CD14-positive monocyte (primary cell): ENCODE results near the gene CCNQ. TPM values are rescaled to one million over a fixed set of nuclear protein-coding genes. Genes with fewer than 3 reads are reported as not detected.

Experiments
- DNase-seq, 3 donors: peaks; one replicate each; pipeline ENCODE4 v3.0.0-alpha.2; 2011 to 2022
- H2AFZ ChIP-seq: 2 replicates; pipeline ENCODE4 v1.6.0; 2012; ENCODE audit warnings: mild to moderate bottlenecking, low read depth, low read length, inconsistent platforms; ENCODE audit not compliant: insufficient read depth, poor library complexity, severe bottlenecking
- H3K27ac ChIP-seq, 2 donors: 1 replicate in 1 of 2; 2 replicates in 1 of 2; pipeline ENCODE4 v1.5.1; 2012 to 2013; ENCODE audit warnings: low read length in 2 of 2, control low read depth in 1 of 2, inconsistent platforms in 1 of 2, low read depth in 1 of 2, mild to moderate bottlenecking in 1 of 2
- H3K27me3 ChIP-seq, 2 donors: one replicate each; pipeline versions ENCODE4 v1.6.0 to v1.6.1; 2011 to 2013; ENCODE audit warnings: low read length in 2 of 2; ENCODE audit not compliant: control insufficient read depth in 2 of 2, insufficient read depth in 2 of 2
- H3K36me3 ChIP-seq, 2 donors: replicated peaks in 1 of 2; 1 replicate in 1 of 2; 2 replicates in 1 of 2; pipeline versions ENCODE4 v1.5.1 to v1.6.1; 2012 to 2013; ENCODE audit warnings: low read length in 2 of 2, control low read depth in 1 of 2, inconsistent platforms in 1 of 2, mild to moderate bottlenecking in 1 of 2; ENCODE audit not compliant: insufficient read depth in 2 of 2, control insufficient read depth in 1 of 2
- H3K4me1 ChIP-seq, 2 donors: 1 replicate in 1 of 2; 2 replicates in 1 of 2; pipeline versions ENCODE4 v1.5.1 to v1.6.1; 2012 to 2013; ENCODE audit warnings: low read length in 2 of 2, control low read depth in 1 of 2, inconsistent platforms in 1 of 2, mild to moderate bottlenecking in 1 of 2, moderate library complexity in 1 of 2; ENCODE audit not compliant: insufficient read depth in 2 of 2, control insufficient read depth in 1 of 2
- H3K4me2 ChIP-seq: replicated peaks from 2 replicates; pipeline ENCODE3; 2012; ENCODE audit warnings: low read length, moderate library complexity, mild to moderate bottlenecking; ENCODE audit not compliant: poor library complexity, severe bottlenecking; ENCODE audit errors: extremely low read depth
- H3K4me3 ChIP-seq, 3 experiments: fragments of 200-600 bp in 1 of 3; sonication (generic) in 1 of 3; replicated peaks in 1 of 3; 1 replicate in 2 of 3; 2 replicates in 1 of 3; pipeline ENCODE4 v1.5.1; 2011 to 2013; ENCODE audit warnings: low read length in 3 of 3, mild to moderate bottlenecking in 3 of 3, control low read depth in 2 of 3, low read depth in 2 of 3, inconsistent platforms in 1 of 3, moderate library complexity in 1 of 3
- H3K79me2 ChIP-seq: 2 replicates; pipeline ENCODE4 v1.6.0; 2012; ENCODE audit warnings: mild to moderate bottlenecking, control low read depth, inconsistent platforms, low read length, moderate library complexity; ENCODE audit not compliant: insufficient read depth
- H3K9ac ChIP-seq: 2 replicates; pipeline ENCODE4 v1.6.0; 2017; ENCODE audit warnings: low read length, mild to moderate bottlenecking; ENCODE audit not compliant: insufficient read depth, poor library complexity, severe bottlenecking
- H3K9me3 ChIP-seq, 2 donors: replicated peaks in 1 of 2; 1 replicate in 1 of 2; 2 replicates in 1 of 2; pipeline versions ENCODE4 v1.5.1 to v1.6.1; 2012 to 2013; ENCODE audit warnings: low read length in 2 of 2, control low read depth in 1 of 2; ENCODE audit not compliant: control insufficient read depth in 1 of 2, insufficient read depth in 1 of 2
- H4K20me1 ChIP-seq: 2 replicates; pipeline ENCODE4 v1.6.0; 2012; ENCODE audit warnings: mild to moderate bottlenecking, low read length, control low read depth, moderate library complexity; ENCODE audit not compliant: insufficient read depth
- H3K27ac Mint-ChIP-seq, 7 donors: one replicate each; pipeline ENCODE4 v1.8.0; 2020; ENCODE audit warnings: mild to moderate bottlenecking in 7 of 7, mixed read lengths in 7 of 7, moderate library complexity in 6 of 7, inconsistent platforms in 2 of 7
- H3K27me3 Mint-ChIP-seq, 3 donors: one replicate each; pipeline ENCODE4 v1.8.0; 2021 to 2022; ENCODE audit warnings: low read depth in 3 of 3, mild to moderate bottlenecking in 3 of 3, mixed read lengths in 3 of 3, moderate library complexity in 3 of 3, inconsistent platforms in 1 of 3
- H3K36me3 Mint-ChIP-seq, 2 donors: one replicate each; pipeline ENCODE4 v1.8.0; 2020; ENCODE audit warnings: mixed read lengths in 2 of 2, inconsistent platforms in 1 of 2, mild to moderate bottlenecking in 1 of 2
- H3K4me1 Mint-ChIP-seq: one replicate; pipeline ENCODE4 v1.8.0; 2020; ENCODE audit warnings: mild to moderate bottlenecking, mixed read lengths
- H3K4me3 Mint-ChIP-seq, 2 donors: one replicate each; pipeline ENCODE4 v1.8.0; 2020; ENCODE audit warnings: mild to moderate bottlenecking in 2 of 2, mixed read lengths in 2 of 2, moderate library complexity in 1 of 2
- H3K9me3 Mint-ChIP-seq, 7 donors: one replicate each; pipeline ENCODE4 v1.8.0; 2020 to 2022; ENCODE audit warnings: mixed read lengths in 7 of 7, mild to moderate bottlenecking in 6 of 7, moderate library complexity in 6 of 7, inconsistent platforms in 2 of 7
- CTCF ChIP-seq: fragments of 200-600 bp; IDR thresholded peaks from one replicate; pipeline ENCODE4 v1.8.0; 2022; ENCODE audit warnings: antibody characterized with exemption, mild to moderate bottlenecking
- WGBS: methylation state at CpG from one replicate; pipeline ENCODE4 v1.1.5; 2013; ENCODE audit warnings: missing lambda C conversion rate; ENCODE audit not compliant: insufficient coverage; 5-methylcytosine and 5-hydroxymethylcytosine counted together
- intact Hi-C, 2 donors: fragments of 100-400 bp; cut with micrococcal nuclease; formaldehyde crosslinking; loops; one replicate each; pipeline versions ENCODE4 v1.15.0 to v1.15.1; 2023
- polyA plus RNA-seq, 3 donors: library from polyadenylated mRNA; depleted of rRNA in 1 of 3; unstranded in 2 of 3; stranded (reverse) in 1 of 3; fragments of 300-500 nt in 2 of 3; fragments of >200 nt in 1 of 3; fragmentation: Illumina TruSeq in 2 of 3; gene quantifications; 1 replicate in 2 of 3; 2 replicates in 1 of 3; pipeline ENCODE4 v1.2.3, GENCODE V29; 2012 to 2021

CCNQ gene
- polyA plus RNA-seq, 3 donors: 21.8 to 35.6 (median 29.3) TPM

- Histone ChIP-seq H3K79me2 (no peaks in the 10 kb centered on the region), H3K4me1 (no peaks in the 10 kb centered on the region), H2AFZ (no peak overlapping the region), H3K9ac (no peak overlapping the region), H3K27me3 (no peaks in the 10 kb centered on the region), H3K9me3 (peaks cover 0 to 14% of the 10 kb centered on the region in 2 donors), H3K36me3 (no peaks in the 10 kb centered on the region), H3K27ac (no peak overlapping the region), H4K20me1 (no peaks in the 10 kb centered on the region), H3K4me3 (no peak overlapping the region), H3K4me2 (no peak overlapping the region)
- no peak for TF ChIP-seq CTCF
- peaks cover 0 to 21% (median 10%) of the 10 kb centered on the region in 7 donors for H3K9me3 Mint-ChIP-seq
- H3K4me3 Mint-ChIP-seq: no peak overlapping the region
- H3K27me3 Mint-ChIP-seq: peaks cover 2 to 7% (median 6%) of the 10 kb centered on the region in 3 donors
- 100% methylated on average over 2 of the region's 2 CpGs for WGBS
- no peak overlapping the region for H3K27ac Mint-ChIP-seq
- H3K4me1 Mint-ChIP-seq: no peaks in the 10 kb centered on the region
- no peaks in the 10 kb centered on the region for H3K36me3 Mint-ChIP-seq
- intact Hi-C loops: no loop called here
- no peak for DNase-seq
Observed at GRCh38 chrX:153631346-153631745, 32.4 kb upstream of the CCNQ start.

DNA sequence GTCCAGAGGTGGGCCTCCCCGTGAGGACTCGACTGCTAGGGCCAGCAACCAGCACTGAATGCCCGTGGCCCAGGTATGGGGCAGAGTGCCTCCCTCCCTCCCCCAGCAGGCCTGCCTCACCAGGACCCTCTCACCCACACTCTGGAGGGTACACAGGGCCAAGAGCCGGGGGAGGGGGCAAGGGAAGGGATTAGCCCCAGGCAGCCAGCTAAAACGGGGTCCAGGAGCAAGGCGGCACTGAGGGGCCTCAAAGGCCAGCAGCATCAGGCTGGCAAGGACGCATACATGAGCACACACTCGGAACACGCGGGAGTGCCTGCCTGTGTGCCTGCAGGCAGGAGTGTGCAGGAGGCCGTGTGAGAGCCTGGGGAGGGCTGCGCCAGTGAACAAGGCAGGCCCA lies 29.7 kb upstream of the CCNQ start:
- Histone ChIP-seq H3K9ac (no peak overlapping the region), H3K4me1 (no peaks in the 10 kb centered on the region), H3K9me3 (peaks cover 0 to 14% of the 10 kb centered on the region in 2 donors), H3K4me3 (no peak overlapping the region), H2AFZ (no peak overlapping the region), H4K20me1 (no peaks in the 10 kb centered on the region), H3K27ac (no peak overlapping the region), H3K36me3 (no peaks in the 10 kb centered on the region), H3K4me2 (no peak overlapping the region), H3K79me2 (no peaks in the 10 kb centered on the region), H3K27me3 (no peaks in the 10 kb centered on the region)
- H3K36me3 Mint-ChIP-seq: no peaks in the 10 kb centered on the region
- no peaks in the 10 kb centered on the region for H3K4me1 Mint-ChIP-seq
- no peak for DNase-seq
- no peak overlapping the region for H3K27ac Mint-ChIP-seq
- no peak overlapping the region for H3K4me3 Mint-ChIP-seq
- WGBS: no CpG with 5 or more reads among the region's 12 CpGs
- TF ChIP-seq CTCF: no peak
- intact Hi-C loops: no loop called here
- peaks cover 0 to 6% (median 4%) of the 10 kb centered on the region in 3 donors for H3K27me3 Mint-ChIP-seq
- peaks cover 0 to 21% (median 10%) of the 10 kb centered on the region in 7 donors for H3K9me3 Mint-ChIP-seq
